ENCODE data around the gene MCHR2. TPM values are rescaled to one million over a fixed set of nuclear protein-coding genes. Genes with fewer than 3 reads are reported as not detected.

MCHR2 gene
- total and polyA plus RNA-seq, 4 donors = not detected

DNA sequence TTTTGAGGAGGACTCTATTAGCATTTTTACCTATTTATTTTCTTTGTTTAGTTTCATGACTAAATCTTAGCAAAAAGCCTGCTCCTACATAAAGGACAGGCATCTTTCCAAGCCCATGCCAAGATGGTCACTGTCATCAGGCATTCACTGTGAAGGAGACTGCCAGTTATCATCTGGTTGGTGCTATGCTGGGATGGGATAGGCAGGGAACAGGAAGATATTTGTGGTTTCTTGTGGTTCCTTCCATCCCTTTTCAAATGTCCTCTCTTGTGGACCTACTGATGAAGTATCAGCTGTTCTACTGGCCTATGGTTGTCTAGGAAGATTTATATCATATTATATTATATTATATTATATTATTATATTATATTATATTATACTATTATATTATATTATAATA is 107.0 kb downstream of the MCHR2 start:
- Histone ChIP-seq H3K36me3 (ENCODE audit: control insufficient read depth in 4 of 4, insufficient read depth in 3 of 4, low read depth in 1 of 4, low read length in 3 of 4) (no peaks in the 10 kb centered on the region), H3K27me3 (ENCODE audit: control insufficient read depth in 4 of 4, insufficient read depth in 4 of 4, low read length in 3 of 4) (no peaks in the 10 kb centered on the region), H3K4me3 (ENCODE audit: low read depth in 1 of 3, low read length in 3 of 3) (no peak overlapping the region), H3K27ac (ENCODE audit: low read depth in 1 of 2, low read length in 2 of 2) (no peak overlapping the region), H3K4me1 (ENCODE audit: control insufficient read depth in 4 of 4, insufficient read depth in 4 of 4, low read length in 3 of 4) (no peaks in the 10 kb centered on the region), H3K9me3 (ENCODE audit: control insufficient read depth in 4 of 4, low read length in 3 of 4) (no peaks in the 10 kb centered on the region), H3K9ac (ENCODE audit: low read depth in 1 of 2, low read length in 2 of 2) (no peak overlapping the region)
- no peak for TF ChIP-seq SP1 (IDR thresholded peaks at IDR 0.05)
- TF ChIP-seq, protein P1, sequence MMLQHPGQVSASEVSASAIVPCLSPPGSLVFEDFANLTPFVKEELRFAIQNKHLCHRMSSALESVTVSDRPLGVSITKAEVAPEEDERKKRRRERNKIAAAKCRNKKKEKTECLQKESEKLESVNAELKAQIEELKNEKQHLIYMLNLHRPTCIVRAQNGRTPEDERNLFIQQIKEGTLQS (IDR thresholded peaks at IDR 0.05) = no peak
- no peak for TF ChIP-seq EGR1 (IDR thresholded peaks at IDR 0.05; ENCODE audit: low read depth in 2 of 2)
- TF ChIP-seq, protein P2, sequence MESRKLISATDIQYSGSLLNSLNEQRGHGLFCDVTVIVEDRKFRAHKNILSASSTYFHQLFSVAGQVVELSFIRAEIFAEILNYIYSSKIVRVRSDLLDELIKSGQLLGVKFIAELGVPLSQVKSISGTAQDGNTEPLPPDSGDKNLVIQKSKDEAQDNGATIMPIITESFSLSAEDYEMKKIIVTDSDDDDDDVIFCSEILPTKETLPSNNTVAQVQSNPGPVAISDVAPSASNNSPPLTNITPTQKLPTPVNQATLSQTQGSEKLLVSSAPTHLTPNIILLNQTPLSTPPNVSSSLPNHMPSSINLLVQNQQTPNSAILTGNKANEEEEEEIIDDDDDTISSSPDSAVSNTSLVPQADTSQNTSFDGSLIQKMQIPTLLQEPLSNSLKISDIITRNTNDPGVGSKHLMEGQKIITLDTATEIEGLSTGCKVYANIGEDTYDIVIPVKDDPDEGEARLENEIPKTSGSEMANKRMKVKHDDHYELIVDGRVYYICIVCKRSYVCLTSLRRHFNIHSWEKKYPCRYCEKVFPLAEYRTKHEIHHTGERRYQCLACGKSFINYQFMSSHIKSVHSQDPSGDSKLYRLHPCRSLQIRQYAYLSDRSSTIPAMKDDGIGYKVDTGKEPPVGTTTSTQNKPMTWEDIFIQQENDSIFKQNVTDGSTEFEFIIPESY (IDR thresholded peaks at IDR 0.05) = no peak
- TF ChIP-seq, protein P3, sequence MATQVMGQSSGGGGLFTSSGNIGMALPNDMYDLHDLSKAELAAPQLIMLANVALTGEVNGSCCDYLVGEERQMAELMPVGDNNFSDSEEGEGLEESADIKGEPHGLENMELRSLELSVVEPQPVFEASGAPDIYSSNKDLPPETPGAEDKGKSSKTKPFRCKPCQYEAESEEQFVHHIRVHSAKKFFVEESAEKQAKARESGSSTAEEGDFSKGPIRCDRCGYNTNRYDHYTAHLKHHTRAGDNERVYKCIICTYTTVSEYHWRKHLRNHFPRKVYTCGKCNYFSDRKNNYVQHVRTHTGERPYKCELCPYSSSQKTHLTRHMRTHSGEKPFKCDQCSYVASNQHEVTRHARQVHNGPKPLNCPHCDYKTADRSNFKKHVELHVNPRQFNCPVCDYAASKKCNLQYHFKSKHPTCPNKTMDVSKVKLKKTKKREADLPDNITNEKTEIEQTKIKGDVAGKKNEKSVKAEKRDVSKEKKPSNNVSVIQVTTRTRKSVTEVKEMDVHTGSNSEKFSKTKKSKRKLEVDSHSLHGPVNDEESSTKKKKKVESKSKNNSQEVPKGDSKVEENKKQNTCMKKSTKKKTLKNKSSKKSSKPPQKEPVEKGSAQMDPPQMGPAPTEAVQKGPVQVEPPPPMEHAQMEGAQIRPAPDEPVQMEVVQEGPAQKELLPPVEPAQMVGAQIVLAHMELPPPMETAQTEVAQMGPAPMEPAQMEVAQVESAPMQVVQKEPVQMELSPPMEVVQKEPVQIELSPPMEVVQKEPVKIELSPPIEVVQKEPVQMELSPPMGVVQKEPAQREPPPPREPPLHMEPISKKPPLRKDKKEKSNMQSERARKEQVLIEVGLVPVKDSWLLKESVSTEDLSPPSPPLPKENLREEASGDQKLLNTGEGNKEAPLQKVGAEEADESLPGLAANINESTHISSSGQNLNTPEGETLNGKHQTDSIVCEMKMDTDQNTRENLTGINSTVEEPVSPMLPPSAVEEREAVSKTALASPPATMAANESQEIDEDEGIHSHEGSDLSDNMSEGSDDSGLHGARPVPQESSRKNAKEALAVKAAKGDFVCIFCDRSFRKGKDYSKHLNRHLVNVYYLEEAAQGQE (IDR thresholded peaks at IDR 0.05) = no peak
- no peak for TF ChIP-seq HNF4A (conservative IDR thresholded peaks at IDR 0.05)
- no peak for TF ChIP-seq RAD21 (IDR thresholded peaks at IDR 0.05)
- TF ChIP-seq TAF1 (conservative IDR thresholded peaks at IDR 0.05) = no peak
- no peak for TF ChIP-seq HNF4G (IDR thresholded peaks at IDR 0.05)
- no peak for TF ChIP-seq FOXA1 (IDR thresholded peaks at IDR 0.05)
- TF ChIP-seq, protein P4, sequence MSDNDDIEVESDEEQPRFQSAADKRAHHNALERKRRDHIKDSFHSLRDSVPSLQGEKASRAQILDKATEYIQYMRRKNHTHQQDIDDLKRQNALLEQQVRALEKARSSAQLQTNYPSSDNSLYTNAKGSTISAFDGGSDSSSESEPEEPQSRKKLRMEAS (IDR thresholded peaks at IDR 0.05) = no peak
- TF ChIP-seq, protein P5, sequence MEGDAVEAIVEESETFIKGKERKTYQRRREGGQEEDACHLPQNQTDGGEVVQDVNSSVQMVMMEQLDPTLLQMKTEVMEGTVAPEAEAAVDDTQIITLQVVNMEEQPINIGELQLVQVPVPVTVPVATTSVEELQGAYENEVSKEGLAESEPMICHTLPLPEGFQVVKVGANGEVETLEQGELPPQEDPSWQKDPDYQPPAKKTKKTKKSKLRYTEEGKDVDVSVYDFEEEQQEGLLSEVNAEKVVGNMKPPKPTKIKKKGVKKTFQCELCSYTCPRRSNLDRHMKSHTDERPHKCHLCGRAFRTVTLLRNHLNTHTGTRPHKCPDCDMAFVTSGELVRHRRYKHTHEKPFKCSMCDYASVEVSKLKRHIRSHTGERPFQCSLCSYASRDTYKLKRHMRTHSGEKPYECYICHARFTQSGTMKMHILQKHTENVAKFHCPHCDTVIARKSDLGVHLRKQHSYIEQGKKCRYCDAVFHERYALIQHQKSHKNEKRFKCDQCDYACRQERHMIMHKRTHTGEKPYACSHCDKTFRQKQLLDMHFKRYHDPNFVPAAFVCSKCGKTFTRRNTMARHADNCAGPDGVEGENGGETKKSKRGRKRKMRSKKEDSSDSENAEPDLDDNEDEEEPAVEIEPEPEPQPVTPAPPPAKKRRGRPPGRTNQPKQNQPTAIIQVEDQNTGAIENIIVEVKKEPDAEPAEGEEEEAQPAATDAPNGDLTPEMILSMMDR (IDR thresholded peaks at IDR 0.05; ENCODE audit: low read depth, low read length, missing input control) = no peak
- no peak for TF ChIP-seq GABPA (IDR thresholded peaks at IDR 0.05 in 1 of 2, conservative IDR thresholded peaks at IDR 0.05 in 1 of 2)
- no peak for TF ChIP-seq NR2F2 (IDR thresholded peaks at IDR 0.05)
- TF ChIP-seq JUND (IDR thresholded peaks at IDR 0.05) = no peak
- no peak for TF ChIP-seq RXRA (IDR thresholded peaks at IDR 0.05)
- TF ChIP-seq FOXA2 (IDR thresholded peaks at IDR 0.05) = no peak
- TF ChIP-seq YY1 (IDR thresholded peaks at IDR 0.05) = no peak
- DNase-seq (ENCODE audit: low spot score) = no peak
